GM21360 (cell line): Measurements from ENCODE around the gene TMEM222.
"Not testable (repeated sequence)": the region's sequence is repeated elsewhere in the genome, so short reads cannot be mapped to it uniquely, and the experiment has no call there.

Experiments used
- ATAC-seq: cut with Tn5 transposase; IDR thresholded peaks from one replicate; pipeline ENCODE4 v1.9.1; 2021; ENCODE audit warnings: mild to moderate bottlenecking, moderate library complexity; ENCODE audit not compliant: unreplicated experiment

Gene TMEM222

DNA sequence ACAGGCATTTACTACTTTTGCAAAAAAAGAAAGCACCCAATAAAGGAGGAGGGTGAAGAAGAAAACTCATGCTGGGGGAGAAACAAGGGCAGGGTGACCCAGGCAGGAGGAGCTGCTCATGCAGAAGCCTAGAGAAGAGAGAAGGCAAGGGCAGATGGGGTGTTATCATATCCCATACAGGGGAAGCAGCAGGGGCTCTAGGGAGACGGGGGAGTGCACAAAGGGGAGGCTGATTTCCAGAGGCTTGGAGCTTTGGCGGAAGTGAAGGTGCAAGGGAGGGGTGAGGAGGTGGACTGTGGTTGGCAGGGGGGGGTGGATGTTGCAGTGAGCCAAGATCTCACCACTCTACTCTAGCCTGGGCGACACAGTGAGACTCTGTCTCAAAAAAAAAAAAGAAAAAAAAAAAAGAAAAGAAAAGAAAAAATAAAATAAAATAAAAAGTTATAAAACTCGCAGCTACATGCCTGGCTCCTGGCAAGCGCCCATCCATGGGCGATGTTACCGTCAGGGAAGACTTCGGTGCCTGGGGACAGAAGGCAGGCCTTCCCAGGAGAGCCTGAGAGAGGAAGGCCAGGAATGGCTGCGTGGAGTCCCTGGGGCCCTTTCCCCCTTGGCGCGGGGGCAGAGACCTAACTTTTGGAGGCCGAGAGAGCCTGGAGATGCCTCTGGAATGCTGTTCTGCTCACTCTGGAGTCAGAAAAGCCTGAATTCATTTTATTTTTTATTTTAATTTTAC is 56.0 kb downstream of the TMEM222 start:
- ATAC-seq, result no peak

- no peak for ATAC-seq
These were observed 57.7 kb downstream of the TMEM222 start for GRCh38 chr1:27379564-27380122.

GRCh38 chr1:27380224-27380623 is 58.3 kb downstream of the TMEM222 start:
- no peak for ATAC-seq

- no peak for ATAC-seq
These were observed 59.1 kb downstream of the TMEM222 start for GRCh38 chr1:27380766-27381733.

DNA sequence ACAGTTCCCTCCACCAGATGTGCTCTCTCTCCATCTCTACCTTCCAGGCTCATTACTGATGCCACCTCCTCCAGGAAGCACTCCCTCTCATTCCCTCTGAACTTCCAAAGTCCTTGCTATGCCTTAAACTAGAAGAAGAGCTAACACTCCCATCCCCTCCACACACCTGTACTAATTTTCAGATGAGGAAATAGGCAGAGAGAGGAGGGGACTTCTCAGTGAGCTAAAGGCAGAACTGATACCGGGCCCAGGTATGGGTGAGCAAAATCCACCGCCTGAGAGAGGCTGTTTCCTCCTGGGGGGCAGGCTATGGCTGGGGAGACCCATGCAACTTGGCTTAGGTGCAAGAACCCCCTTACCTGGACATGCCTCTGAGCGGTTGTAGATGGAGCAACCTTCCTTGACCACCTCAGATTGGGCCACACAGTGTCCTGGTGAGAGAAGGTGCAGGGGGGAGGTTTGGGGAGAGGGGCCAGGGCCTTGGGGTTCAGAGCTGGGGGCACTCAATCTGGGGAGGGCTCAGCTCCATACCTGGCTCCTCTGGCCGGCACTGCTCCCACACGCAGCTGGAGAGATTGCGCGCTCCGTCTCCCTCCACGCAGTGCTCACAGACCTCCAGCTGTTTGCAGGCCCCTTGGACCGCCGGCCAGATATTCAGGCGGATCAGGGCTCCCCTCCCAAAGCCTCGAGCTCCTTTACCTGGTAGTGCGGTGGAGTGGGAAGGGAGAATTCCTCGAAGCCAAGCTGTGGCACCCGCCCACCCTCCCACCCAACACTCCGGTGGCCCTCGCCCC is 60.2 kb downstream of the TMEM222 start:
- ATAC-seq, result no peak

DNA sequence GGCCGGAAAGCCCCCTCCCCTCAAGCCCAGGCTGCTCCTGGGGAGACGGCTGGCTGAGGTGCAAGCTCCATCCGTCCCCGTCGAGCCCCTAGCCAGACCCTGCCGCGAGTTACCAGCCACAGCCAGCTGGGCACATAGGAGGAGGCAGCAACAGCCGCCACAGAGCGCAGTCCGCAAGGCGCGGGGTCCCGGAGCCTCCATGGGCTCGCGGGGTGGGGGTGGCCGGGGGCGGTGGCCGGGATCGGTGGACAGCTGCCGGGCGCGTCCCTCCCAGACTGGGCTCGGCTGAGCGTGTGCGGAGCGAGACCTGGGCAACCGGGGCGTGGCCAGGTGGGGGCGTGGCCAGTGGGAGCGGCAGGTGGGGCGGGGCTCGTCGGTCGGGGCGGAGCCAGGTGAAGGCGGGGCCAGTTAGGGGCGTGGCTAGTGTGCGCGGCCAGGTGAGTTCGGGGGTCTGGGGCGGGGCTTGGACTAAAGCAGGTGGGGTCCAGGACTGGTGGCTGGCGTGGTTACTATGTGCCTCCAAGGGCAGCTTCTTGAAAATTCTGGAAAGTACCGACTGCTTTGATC is 61.2 kb downstream of the TMEM222 start, which contains the start of gene CD164L2:
TSS of gene CD164L2 (minus strand) at position 295 of the 567 bp plus-strand sequence. CDS start at position 201, 94 bp downstream.
- no peak for ATAC-seq

DNA sequence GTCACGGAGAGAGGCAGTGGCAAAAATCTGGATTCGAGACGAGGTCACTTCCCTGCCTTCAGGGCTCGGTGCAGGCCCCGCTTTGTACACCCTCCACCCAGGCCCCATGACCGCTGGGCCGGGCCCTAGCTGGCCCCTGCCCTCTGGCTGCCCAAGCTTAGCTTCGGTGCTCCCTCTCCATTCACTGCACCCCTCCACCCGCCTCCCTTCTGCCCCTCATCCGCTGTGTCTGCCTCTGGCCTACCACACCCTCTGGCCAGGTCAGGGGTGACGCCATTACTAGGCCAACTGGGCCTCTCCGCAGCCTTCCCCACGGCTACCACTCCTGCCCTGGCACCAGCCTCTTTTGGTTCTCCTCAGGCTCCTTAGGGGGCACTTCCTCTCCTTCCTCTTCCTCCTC is 61.7 kb downstream of the TMEM222 start:
- ATAC-seq, result no peak

DNA sequence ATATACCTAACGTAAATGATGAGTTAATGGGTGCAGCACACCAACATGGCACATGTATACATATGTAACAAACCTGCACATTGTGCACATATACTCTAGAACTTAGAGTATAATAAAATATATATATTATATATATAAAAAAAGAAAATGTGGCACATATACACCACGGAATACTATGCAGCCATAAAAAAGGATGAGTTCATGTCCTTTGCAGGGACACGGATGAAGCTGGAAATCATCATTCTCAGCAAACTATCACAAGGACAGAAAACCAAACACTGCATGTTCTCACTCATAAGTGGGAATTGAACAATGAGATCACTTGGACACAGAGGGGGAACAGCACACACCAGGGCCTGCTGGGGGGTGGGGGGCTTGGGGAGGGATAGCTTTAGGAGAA is 62.8 kb downstream of the TMEM222 start:
- ATAC-seq, result not testable (repeated sequence)
